Measurements from ENCODE around the gene HIVEP1.

DNA sequence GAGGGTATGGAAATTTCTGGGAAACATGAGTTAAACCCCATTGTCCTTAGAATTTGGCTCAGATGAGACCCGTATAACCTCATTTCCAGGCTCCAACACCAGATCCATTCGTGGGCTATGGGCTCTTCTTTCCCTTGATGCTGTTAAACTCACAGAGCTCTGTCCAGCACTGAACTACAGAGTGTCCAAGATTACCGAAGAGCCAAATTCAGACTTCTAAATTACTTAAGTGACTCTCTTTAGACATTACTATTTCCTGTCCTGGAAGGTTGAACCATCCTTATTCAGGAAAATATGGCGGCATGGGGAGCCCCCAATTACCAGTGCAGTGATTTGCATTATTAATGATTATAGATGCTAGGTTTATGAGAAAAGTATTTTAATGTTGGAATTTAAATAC, 153.2 kb downstream of the HIVEP1 start:
- TF ChIP-seq TAF1 (IDR thresholded peaks at IDR 0.05; ENCODE audit: low read depth, low read length) (no peak), POLR2A (IDR thresholded peaks at IDR 0.05; ENCODE audit: low read depth, low read length) (no peak), POLR2AphosphoS5 (IDR thresholded peaks at IDR 0.05; ENCODE audit: low read depth, low read length) (no peak), POU2F2 (IDR thresholded peaks at IDR 0.05; ENCODE audit: low read depth, low read length) (no peak), SPI1 (IDR thresholded peaks at IDR 0.05; ENCODE audit: low read depth, low read length) (no peak), PAX5 (IDR thresholded peaks at IDR 0.05; ENCODE audit: insufficient read depth, low read length, severe bottlenecking) (no peak)

Data from GM12891 (cell line).